ENCODE data around the gene ASIC1. TPM values are rescaled to one million over a fixed set of nuclear protein-coding genes. Genes with fewer than 3 reads are reported as not detected.
A peak's percentile ranks its signal among the peaks of the same experiment; 100 is the strongest.

ASIC1 gene
- total and polyA plus RNA-seq, 2 of the 13 experiments (the other 11 are each of a cell fraction or from before 2014, with no cell fraction given): 0.44 to 1.5 TPM

GRCh38 chr12:50082644-50083043, 25.2 kb downstream of the ASIC1 start (continued):
- TF ChIP-seq RNF219 (CRISPR knock-in tag; IDR thresholded peaks at IDR 0.05) (no peak), ZNF547 (CRISPR knock-in tag; IDR thresholded peaks at IDR 0.05) (no peak), ELF1 (CRISPR knock-in tag; IDR thresholded peaks at IDR 0.05) (no peak), HMGXB3 (CRISPR knock-in tag; IDR thresholded peaks at IDR 0.05; ENCODE audit: borderline replicate concordance) (peak; percentile 66; the same call in 1 of the 2 replicates), ZNF570 (CRISPR knock-in tag; IDR thresholded peaks at IDR 0.05; ENCODE audit: borderline replicate concordance) (no peak), AGO2 (optimal IDR thresholded peaks at IDR 0.05; ENCODE audit: low read depth, low read length) (no peak), ZNF773 (CRISPR knock-in tag; IDR thresholded peaks at IDR 0.05; ENCODE audit: borderline replicate concordance) (no peak), HOMEZ (CRISPR knock-in tag; IDR thresholded peaks at IDR 0.05; ENCODE audit: low read depth) (0 out of 2 replicates have a peak, but pooled peaks have one; percentile 57), NFE2L1 (CRISPR knock-in tag; IDR thresholded peaks at IDR 0.05; ENCODE audit: borderline replicate concordance) (no peak), ZNF652 (CRISPR knock-in tag; IDR thresholded peaks at IDR 0.05; ENCODE audit: borderline replicate concordance, low read depth) (no peak), SP4 (CRISPR knock-in tag; IDR thresholded peaks at IDR 0.05) (no peak), ZNF256 (CRISPR knock-in tag; conservative IDR thresholded peaks at IDR 0.05) (no peak), ZNF260 (CRISPR knock-in tag; IDR thresholded peaks at IDR 0.05; ENCODE audit: borderline replicate concordance, low read depth) (no peak), RFX1 (IDR thresholded peaks at IDR 0.05) (no peak), TOE1 (CRISPR knock-in tag; IDR thresholded peaks at IDR 0.05) (no peak), ZNF740 (CRISPR knock-in tag; IDR thresholded peaks at IDR 0.05) (no peak), NCOR1 (IDR thresholded peaks at IDR 0.05; ENCODE audit: borderline replicate concordance, low read length) (no peak), ELF4 (CRISPR knock-in tag; IDR thresholded peaks at IDR 0.05; ENCODE audit: borderline replicate concordance) (no peak), ZNF605 (CRISPR knock-in tag; IDR thresholded peaks at IDR 0.05) (no peak), DBP (CRISPR knock-in tag; IDR thresholded peaks at IDR 0.05; ENCODE audit: not compliant biosample characterization) (no peak)

Measured in HepG2 (cell line).